ENCODE measurements around the gene MKS1. TPM values are rescaled to one million over a fixed set of nuclear protein-coding genes. Genes with fewer than 3 reads are reported as not detected.

The MKS1 gene
- polyA plus RNA-seq, 2 of the 4 experiments (the other 2 are of a cell fraction): 16.2 to 18.6 TPM

DNA sequence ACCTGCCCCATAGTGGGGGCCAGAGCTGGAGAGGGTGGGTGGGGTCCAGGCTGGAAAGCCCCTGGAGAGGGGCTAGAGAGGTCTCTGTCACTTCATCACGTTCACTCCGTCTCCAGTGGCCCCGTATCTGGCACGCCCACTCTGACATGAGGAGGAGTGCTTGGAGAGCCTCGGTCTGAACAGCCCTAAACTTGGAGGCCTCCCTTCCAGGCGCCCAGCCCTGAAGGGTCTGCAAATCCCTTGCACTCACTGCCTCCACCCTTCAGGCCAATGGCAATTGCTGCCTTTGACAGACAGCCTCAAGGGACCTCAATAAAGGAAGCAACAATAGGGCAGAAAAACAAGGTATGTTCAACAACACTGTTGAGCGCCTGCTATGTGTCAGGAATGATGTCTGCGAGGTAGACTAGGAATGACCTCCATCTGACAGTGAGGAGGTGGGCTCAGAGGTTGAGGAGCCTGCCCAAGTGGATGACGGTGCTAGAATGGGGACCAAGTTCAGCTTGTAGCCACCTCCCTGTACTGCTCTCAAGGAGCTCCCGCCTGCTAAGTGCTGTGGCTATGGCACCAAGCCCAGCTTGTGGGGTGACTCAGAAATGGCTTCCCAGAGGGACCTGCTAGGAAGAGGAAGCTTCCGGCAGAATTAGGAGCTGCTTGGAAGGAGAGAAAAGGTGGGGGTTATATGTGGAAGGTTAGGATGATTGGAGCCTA, 29.5 kb downstream of the MKS1 start (continued):
- no peak for TF ChIP-seq CHD4 (IDR thresholded peaks at IDR 0.05; ENCODE audit: borderline replicate concordance)
- no peak for TF ChIP-seq TFCP2L1 (CRISPR knock-in tag; IDR thresholded peaks at IDR 0.05)
- TF ChIP-seq GATA3 (IDR thresholded peaks at IDR 0.05; ENCODE audit: borderline replicate concordance): no peak
- TF ChIP-seq CBX8 (IDR thresholded peaks at IDR 0.05): no peak

DNA sequence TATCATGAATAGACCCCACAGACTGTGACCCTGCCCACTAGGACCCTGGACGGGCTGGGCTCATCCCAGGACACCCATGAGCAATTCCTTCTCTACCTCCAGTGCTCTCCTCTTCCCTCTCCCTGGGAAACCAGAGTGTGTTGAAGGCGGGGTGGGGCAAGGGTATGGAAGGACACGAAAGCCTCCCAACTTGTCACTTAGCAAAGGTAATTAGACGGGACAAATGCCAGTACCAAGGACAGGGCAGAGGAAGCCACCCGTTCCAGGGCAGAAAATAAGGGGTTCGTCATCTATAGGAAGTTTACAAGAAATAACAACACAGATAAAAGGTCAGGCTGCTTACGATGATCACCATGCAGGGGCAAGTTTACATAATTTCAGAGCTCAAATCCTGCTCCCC, 31.4 kb downstream of the MKS1 start:
- ChIA-PET CTCF (interaction anchor here (1.4 to 6.1 kb wide), 3 partner anchors 11 to 15 kb away, joined by 3 to 55 read pairs (median 6); no protein-coding TSS in a partner anchor), POLR2A (no interaction called here)
- Histone ChIP-seq H3K4me2 (no peak overlapping the region), H3K4me1 (peaks cover 12% of the 10 kb centered on the region; the same call in 2 of the 3 replicates), H3K9me3 (no peaks in the 10 kb centered on the region), H3K27ac (no peak overlapping the region), H3K4me3 (no peak overlapping the region)
- FAIRE-seq (no peak), ATAC-seq (no peak), DNase-seq (ENCODE audit: low read depth in 1 of 2, low spot score in 1 of 2) (no peak)
- TF ChIP-seq HEYL (CRISPR knock-in tag; IDR thresholded peaks at IDR 0.05) (no peak), PHF8 (IDR thresholded peaks at IDR 0.05; ENCODE audit: borderline replicate concordance, low read depth) (no peak), MAFK (IDR thresholded peaks at IDR 0.05; ENCODE audit: partially characterized antibody) (no peak), FOXS1 (CRISPR knock-in tag; IDR thresholded peaks at IDR 0.05) (no peak), NR3C1 (IDR thresholded peaks at IDR 0.05) (no peak), ESRRA (IDR thresholded peaks at IDR 0.05; ENCODE audit: borderline replicate concordance, low read length) (no peak), POLR2A (IDR thresholded peaks at IDR 0.05; ENCODE audit: low read length) (no peak), TP53 (CRISPR knock-in tag; IDR thresholded peaks at IDR 0.05) (no peak), CBX2 (IDR thresholded peaks at IDR 0.05; ENCODE audit: borderline replicate concordance, low read depth) (no peak), JUNB (IDR thresholded peaks at IDR 0.05) (no peak), BHLHE40 (IDR thresholded peaks at IDR 0.05; ENCODE audit: low read depth, low read length) (no peak), ZSCAN20 (CRISPR knock-in tag; IDR thresholded peaks at IDR 0.05) (no peak), ZFP36 (IDR thresholded peaks at IDR 0.05; ENCODE audit: borderline replicate concordance, partially characterized antibody) (no peak), MYC (IDR thresholded peaks at IDR 0.05; ENCODE audit: borderline replicate concordance, low read length) (no peak), POLR2AphosphoS2 (conservative IDR thresholded peaks at IDR 0.05; ENCODE audit: low read length) (no peak), HOXB13 (CRISPR knock-in tag; IDR thresholded peaks at IDR 0.05; ENCODE audit: low read depth) (no peak), SMC3 (IDR thresholded peaks at IDR 0.05) (no peak), EHF (CRISPR knock-in tag; IDR thresholded peaks at IDR 0.05) (no peak)
- TF ChIP-seq, protein P1, sequence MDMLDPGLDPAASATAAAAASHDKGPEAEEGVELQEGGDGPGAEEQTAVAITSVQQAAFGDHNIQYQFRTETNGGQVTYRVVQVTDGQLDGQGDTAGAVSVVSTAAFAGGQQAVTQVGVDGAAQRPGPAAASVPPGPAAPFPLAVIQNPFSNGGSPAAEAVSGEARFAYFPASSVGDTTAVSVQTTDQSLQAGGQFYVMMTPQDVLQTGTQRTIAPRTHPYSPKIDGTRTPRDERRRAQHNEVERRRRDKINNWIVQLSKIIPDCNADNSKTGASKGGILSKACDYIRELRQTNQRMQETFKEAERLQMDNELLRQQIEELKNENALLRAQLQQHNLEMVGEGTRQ (IDR thresholded peaks at IDR 0.05): no peak
- TF ChIP-seq, protein P2, sequence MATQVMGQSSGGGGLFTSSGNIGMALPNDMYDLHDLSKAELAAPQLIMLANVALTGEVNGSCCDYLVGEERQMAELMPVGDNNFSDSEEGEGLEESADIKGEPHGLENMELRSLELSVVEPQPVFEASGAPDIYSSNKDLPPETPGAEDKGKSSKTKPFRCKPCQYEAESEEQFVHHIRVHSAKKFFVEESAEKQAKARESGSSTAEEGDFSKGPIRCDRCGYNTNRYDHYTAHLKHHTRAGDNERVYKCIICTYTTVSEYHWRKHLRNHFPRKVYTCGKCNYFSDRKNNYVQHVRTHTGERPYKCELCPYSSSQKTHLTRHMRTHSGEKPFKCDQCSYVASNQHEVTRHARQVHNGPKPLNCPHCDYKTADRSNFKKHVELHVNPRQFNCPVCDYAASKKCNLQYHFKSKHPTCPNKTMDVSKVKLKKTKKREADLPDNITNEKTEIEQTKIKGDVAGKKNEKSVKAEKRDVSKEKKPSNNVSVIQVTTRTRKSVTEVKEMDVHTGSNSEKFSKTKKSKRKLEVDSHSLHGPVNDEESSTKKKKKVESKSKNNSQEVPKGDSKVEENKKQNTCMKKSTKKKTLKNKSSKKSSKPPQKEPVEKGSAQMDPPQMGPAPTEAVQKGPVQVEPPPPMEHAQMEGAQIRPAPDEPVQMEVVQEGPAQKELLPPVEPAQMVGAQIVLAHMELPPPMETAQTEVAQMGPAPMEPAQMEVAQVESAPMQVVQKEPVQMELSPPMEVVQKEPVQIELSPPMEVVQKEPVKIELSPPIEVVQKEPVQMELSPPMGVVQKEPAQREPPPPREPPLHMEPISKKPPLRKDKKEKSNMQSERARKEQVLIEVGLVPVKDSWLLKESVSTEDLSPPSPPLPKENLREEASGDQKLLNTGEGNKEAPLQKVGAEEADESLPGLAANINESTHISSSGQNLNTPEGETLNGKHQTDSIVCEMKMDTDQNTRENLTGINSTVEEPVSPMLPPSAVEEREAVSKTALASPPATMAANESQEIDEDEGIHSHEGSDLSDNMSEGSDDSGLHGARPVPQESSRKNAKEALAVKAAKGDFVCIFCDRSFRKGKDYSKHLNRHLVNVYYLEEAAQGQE (IDR thresholded peaks at IDR 0.05): no peak; the same call in 1 of the 2 replicates
- 21% methylated on average over 7 of the region's 7 CpGs for WGBS (ENCODE audit: missing lambda C conversion rate)
